ENCODE measurements around the gene INPP5A. TPM values are rescaled to one million over a fixed set of nuclear protein-coding genes. Genes with fewer than 3 reads are reported as not detected.

Gene INPP5A
- total and polyA plus RNA-seq, 9 of the 15 experiments (the other 6 are each of a cell fraction or from before 2014, with no cell fraction given), result 0.66 to 11.6 (median 7.7) TPM

- ChIA-PET CTCF (ENCODE audit: low intra/inter-chr PET ratio) (no interaction called here), POLR2A (interaction anchor here (1.4 kb wide), 1 partner anchor 9 kb away, joined by 5 read pairs; no protein-coding TSS in a partner anchor)
- Histone ChIP-seq H3K79me2 (ENCODE audit: control insufficient read depth, insufficient read depth, low read length) (peaks cover 38% of the 10 kb centered on the region), H3K36me3 (ENCODE audit: control insufficient read depth, insufficient read depth, low read length) (no peaks in the 10 kb centered on the region), H3K9me3 (replicated peaks; ENCODE audit: control insufficient read depth, insufficient read depth, low read depth, low read length) (no peaks in the 10 kb centered on the region), H3K4me1 (replicated peaks in 1 of 2; ENCODE audit: control insufficient read depth in 2 of 2, insufficient read depth in 2 of 2, low read length in 2 of 2) (peaks cover 11 to 54% of the 10 kb centered on the region in 2 experiments; a peak in 4 of 5 replicates), H4K20me1 (replicated peaks; ENCODE audit: control insufficient read depth, insufficient read depth, low read length) (no peaks in the 10 kb centered on the region; the same call in 1 of the 2 replicates), H3K27me3 (ENCODE audit: control insufficient read depth in 2 of 2, insufficient read depth in 2 of 2, low read length in 2 of 2) (no peaks in the 10 kb centered on the region), H3K4me2 (ENCODE audit: insufficient read depth, low read length) (no peak overlapping the region), H3K9me1 (ENCODE audit: control insufficient read depth, insufficient read depth, low read length) (no peaks in the 10 kb centered on the region), H3K9ac (ENCODE audit: insufficient read depth in 1 of 2, low read depth in 2 of 2, low read length in 2 of 2) (no peak overlapping the region; a peak in 1 of 4 replicates), H3K27ac (ENCODE audit: extremely low read depth, low read depth, low read length) (no peak overlapping the region), H2AFZ (ENCODE audit: low read depth, low read length) (no peak overlapping the region), H3K4me3 (no peak overlapping the region)
- ATAC-seq, result no peak
- intact Hi-C loops (cut with micrococcal nuclease), result no loop called here
- BruUV-seq (replicated peaks), result no TSS peak
- no peak for DNase-seq (ENCODE audit: extremely low read depth in 1 of 4, low spot score in 3 of 4)
- 88% methylated on average over 11 of the region's 19 CpGs for WGBS (ENCODE audit: insufficient coverage, low coverage, missing lambda C conversion rate)
- in situ Hi-C loops (cut with MboI), result no loop called here
- FAIRE-seq, result no peak
- TF ChIP-seq NFYB (IDR thresholded peaks at IDR 0.05; ENCODE audit: extremely low read depth, insufficient read length) (no peak), CBFA2T3 (IDR thresholded peaks at IDR 0.05) (no peak), SNRNP70 (optimal IDR thresholded peaks at IDR 0.05; ENCODE audit: low read depth, low read length) (no peak), C11orf30 (IDR thresholded peaks at IDR 0.05; ENCODE audit: low read depth) (peak; percentile 47), RAD51 (IDR thresholded peaks at IDR 0.05; ENCODE audit: borderline replicate concordance, low read depth) (no peak), ZNF717 (CRISPR knock-in tag; IDR thresholded peaks at IDR 0.05) (no peak), RBM17 (IDR thresholded peaks at IDR 0.05; ENCODE audit: borderline replicate concordance, low read depth, low read length) (no peak), TFAM (CRISPR knock-in tag; conservative IDR thresholded peaks at IDR 0.05) (no peak), ZNF316 (IDR thresholded peaks at IDR 0.05) (peak; percentile 47; the same call in 1 of the 2 replicates), PHF21A (IDR thresholded peaks at IDR 0.05; ENCODE audit: borderline replicate concordance, low read depth) (no peak), CSDE1 (IDR thresholded peaks at IDR 0.05) (no peak), ZBTB49 (CRISPR knock-in tag; IDR thresholded peaks at IDR 0.05; ENCODE audit: borderline replicate concordance) (no peak), NCOA1 (IDR thresholded peaks at IDR 0.05; ENCODE audit: low read depth) (no peak), MAFG (tag; conservative IDR thresholded peaks at IDR 0.05) (0 out of 2 replicates have a peak, but pooled peaks have one; percentile 17), FOXJ3 (CRISPR knock-in tag; IDR thresholded peaks at IDR 0.05) (no peak)
These were observed 4.6 kb downstream of the INPP5A start for GRCh38 chr10:132542086-132542775.

All from K562 (cell line).